ENCODE measurements around the gene NDUFAF2.

GRCh38 chr5:61139094-61139873, 194.3 kb downstream of the NDUFAF2 start:
- TF ChIP-seq CTCF (IDR thresholded peaks at IDR 0.05; ENCODE audit: insufficient read depth, low read length, poor library complexity, severe bottlenecking) (peak; percentile 9), EZH2phosphoT487 (conservative IDR thresholded peaks at IDR 0.05; ENCODE audit: low read length) (no peak)

All from SU-DHL-6 (cell line).